Activated CD8-positive, alpha-beta memory T cell treated with anti-CD3 and anti-CD28 coated beads, Interleukin-2, amount 50 U/mL, for 4 hours (primary cell): ENCODE results near the gene SHISAL1.

Source experiments
- DNase-seq: peaks from one replicate; pipeline ENCODE4 v3.0.0-alpha.2; 2020

The SHISAL1 gene

GRCh38 chr22:44298406-44299091 lies 14.2 kb downstream of the SHISAL1 start:
- DNase-seq: no peak

- no peak for DNase-seq
Measured at GRCh38 chr22:44297470-44298061, 15.2 kb downstream of the SHISAL1 start.

GRCh38 chr22:44295406-44295805 lies 17.3 kb downstream of the SHISAL1 start:
- DNase-seq: no peak

GRCh38 chr22:44293876-44294275 lies 18.9 kb downstream of the SHISAL1 start:
- no peak for DNase-seq

- no peak for DNase-seq
Measured at GRCh38 chr22:44293034-44293433, 19.7 kb downstream of the SHISAL1 start.

- DNase-seq: no peak
Measured at GRCh38 chr22:44292521-44292920, 20.2 kb downstream of the SHISAL1 start.

GRCh38 chr22:44291674-44292360 lies 20.9 kb downstream of the SHISAL1 start:
- no peak for DNase-seq

GRCh38 chr22:44291265-44291664 lies 21.5 kb downstream of the SHISAL1 start:
- no peak for DNase-seq

- DNase-seq: no peak
Measured at GRCh38 chr22:44289414-44290171, 23.2 kb downstream of the SHISAL1 start.

GRCh38 chr22:44288913-44289312 lies 23.8 kb downstream of the SHISAL1 start:
- no peak for DNase-seq

GRCh38 chr22:44287741-44288140 lies 25.0 kb downstream of the SHISAL1 start:
- no peak for DNase-seq

- no peak for DNase-seq
Measured at GRCh38 chr22:44287121-44287693, 25.5 kb downstream of the SHISAL1 start.

- no peak for DNase-seq
Measured at GRCh38 chr22:44286646-44287045, 26.1 kb downstream of the SHISAL1 start.

GRCh38 chr22:44284711-44285110 lies 28.0 kb downstream of the SHISAL1 start:
- DNase-seq: no peak

- DNase-seq: no peak
Measured at GRCh38 chr22:44281768-44282637, 30.7 kb downstream of the SHISAL1 start.

GRCh38 chr22:44280665-44281188 lies 32.0 kb downstream of the SHISAL1 start:
- no peak for DNase-seq

GRCh38 chr22:44279069-44279360 lies 33.7 kb downstream of the SHISAL1 start:
- no peak for DNase-seq

- no peak for DNase-seq
Measured at GRCh38 chr22:44278243-44279068, 34.3 kb downstream of the SHISAL1 start.

GRCh38 chr22:44277386-44278135 lies 35.2 kb downstream of the SHISAL1 start:
- DNase-seq: no peak

- DNase-seq: no peak
Measured at GRCh38 chr22:44276706-44277356, 35.9 kb downstream of the SHISAL1 start.
